ENCODE results near the gene MACC1. TPM values are rescaled to one million over a fixed set of nuclear protein-coding genes. Genes with fewer than 3 reads are reported as not detected.

MACC1 gene
- total and polyA plus RNA-seq, 2 of the 13 experiments (the other 11 are each of a cell fraction or from before 2014, with no cell fraction given): 0.04 TPM; not detected in 1

GRCh38 chr7:20227291-20227795 is 10.2 kb upstream of the MACC1 start:
- H3K27me3 ChIP-seq (ENCODE audit: control insufficient read depth in 1 of 2, insufficient read depth in 2 of 2, low read length in 2 of 2): no peaks in the 10 kb centered on the region
- peaks cover 14% of the 10 kb centered on the region for H3K4me1 ChIP-seq (ENCODE audit: insufficient read depth, low read length)
- intact Hi-C loops (cut with micrococcal nuclease; ENCODE audit: unreplicated experiment) (no loop called here), in situ Hi-C loops (cut with HindIII; ENCODE audit: extremely low pct_ligation_motif_present, low pct_unique_long_range_greater_than_20kb) (no loop called here)
- ChIA-PET CTCF (ENCODE audit: low intra/inter-chr PET ratio, low total read pairs) (no interaction called here), POLR2A (no interaction called here)
- H3K9me3 ChIP-seq (ENCODE audit: low read length): no peaks in the 10 kb centered on the region
- H4K20me1 ChIP-seq (ENCODE audit: insufficient read depth, low read length): no peaks in the 10 kb centered on the region
- ATAC-seq (no peak), FAIRE-seq (no peak), DNase-seq (ENCODE audit: low spot score) (no peak)
- H3K4me3 ChIP-seq (replicated peaks in 1 of 3; ENCODE audit: insufficient read depth in 1 of 3, low read depth in 2 of 3, low read length in 3 of 3): no peak overlapping the region
- no peaks in the 10 kb centered on the region for H3K79me2 ChIP-seq (ENCODE audit: insufficient read depth, low read length)
- no peaks in the 10 kb centered on the region for H3K36me3 ChIP-seq (replicated peaks in 1 of 2; ENCODE audit: control insufficient read depth in 1 of 2, insufficient read depth in 2 of 2, low read length in 2 of 2)
- no peak overlapping the region for H3K9ac ChIP-seq (ENCODE audit: insufficient read depth, low read depth, low read length)
- WGBS (ENCODE audit: low lambda C conversion rate): 48% methylated on average over 2 of the region's 2 CpGs
- no peak overlapping the region for H3K4me2 ChIP-seq (ENCODE audit: low read depth, low read length)
- no peak for TF ChIP-seq FOXK1 (CRISPR knock-in tag; IDR thresholded peaks at IDR 0.05; ENCODE audit: borderline replicate concordance, low read depth)
- TF ChIP-seq TOE1 (CRISPR knock-in tag; IDR thresholded peaks at IDR 0.05): no peak
- TF ChIP-seq GATAD1 (CRISPR knock-in tag; IDR thresholded peaks at IDR 0.05): no peak
- H2AFZ ChIP-seq (ENCODE audit: low read length): no peak overlapping the region
- BruUV-seq (replicated peaks): no TSS peak
- H3K27ac ChIP-seq (ENCODE audit: extremely low read length, insufficient read depth, low read length): no peak overlapping the region

DNA sequence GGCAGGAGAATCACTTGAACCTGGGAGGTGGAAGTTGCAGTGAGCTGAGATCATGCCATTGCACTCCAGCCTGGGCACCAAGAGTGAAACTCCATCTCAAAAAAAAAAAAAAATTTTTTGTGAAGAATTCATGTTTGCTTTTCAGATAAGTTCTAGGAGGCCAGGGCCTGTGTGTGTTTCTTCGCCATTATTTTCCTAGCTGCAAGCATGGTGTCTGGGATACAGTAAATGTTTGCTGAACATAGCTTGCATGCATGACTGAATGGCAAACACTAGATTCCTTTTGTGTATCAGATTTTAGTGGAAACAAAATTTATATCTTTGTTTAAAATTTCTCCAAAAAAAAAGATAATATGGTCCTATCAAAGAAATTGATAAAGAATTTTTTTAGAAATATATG is 9.7 kb upstream of the MACC1 start:
- no peaks in the 10 kb centered on the region for H3K36me3 ChIP-seq (replicated peaks in 1 of 2; ENCODE audit: control insufficient read depth in 1 of 2, insufficient read depth in 2 of 2, low read length in 2 of 2)
- no peak overlapping the region for H3K4me3 ChIP-seq (replicated peaks in 1 of 3; ENCODE audit: insufficient read depth in 1 of 3, low read depth in 2 of 3, low read length in 3 of 3)
- H3K9me3 ChIP-seq (ENCODE audit: low read length): no peaks in the 10 kb centered on the region
- POLR2A ChIA-PET: no interaction called here
- in situ Hi-C loops (cut with HindIII; ENCODE audit: extremely low pct_ligation_motif_present, low pct_unique_long_range_greater_than_20kb) (no loop called here), intact Hi-C loops (cut with micrococcal nuclease; ENCODE audit: unreplicated experiment) (no loop called here)
- WGBS (ENCODE audit: low lambda C conversion rate): 0% methylated on average over 1 of the region's 1 CpG
- H3K4me1 ChIP-seq (ENCODE audit: insufficient read depth, low read length): peaks cover 14% of the 10 kb centered on the region
- H3K27ac ChIP-seq (ENCODE audit: extremely low read length, insufficient read depth, low read length): no peak overlapping the region
- CTCF ChIA-PET (ENCODE audit: low intra/inter-chr PET ratio, low total read pairs): no interaction called here
- BruUV-seq (replicated peaks): no TSS peak
- FAIRE-seq (no peak), DNase-seq (ENCODE audit: low spot score) (no peak), ATAC-seq (no peak)
- H3K9ac ChIP-seq (ENCODE audit: insufficient read depth, low read depth, low read length): no peak overlapping the region
- H3K4me2 ChIP-seq (ENCODE audit: low read depth, low read length): no peak overlapping the region
- no peak overlapping the region for H2AFZ ChIP-seq (ENCODE audit: low read length)
- no peaks in the 10 kb centered on the region for H4K20me1 ChIP-seq (ENCODE audit: insufficient read depth, low read length)
- no peaks in the 10 kb centered on the region for H3K79me2 ChIP-seq (ENCODE audit: insufficient read depth, low read length)
- H3K27me3 ChIP-seq (ENCODE audit: control insufficient read depth in 1 of 2, insufficient read depth in 2 of 2, low read length in 2 of 2): no peaks in the 10 kb centered on the region
- TF ChIP-seq HNF1A (IDR thresholded peaks at IDR 0.05; ENCODE audit: low read depth): no peak
- no peak for TF ChIP-seq HNF1A (CRISPR knock-in tag; IDR thresholded peaks at IDR 0.05; ENCODE audit: borderline replicate concordance)
- no peak for TF ChIP-seq ZNF563 (CRISPR knock-in tag; IDR thresholded peaks at IDR 0.05)
- no peak for TF ChIP-seq ZNF496 (CRISPR knock-in tag; IDR thresholded peaks at IDR 0.05; ENCODE audit: insufficient replicate concordance)
- TF ChIP-seq, protein P1, sequence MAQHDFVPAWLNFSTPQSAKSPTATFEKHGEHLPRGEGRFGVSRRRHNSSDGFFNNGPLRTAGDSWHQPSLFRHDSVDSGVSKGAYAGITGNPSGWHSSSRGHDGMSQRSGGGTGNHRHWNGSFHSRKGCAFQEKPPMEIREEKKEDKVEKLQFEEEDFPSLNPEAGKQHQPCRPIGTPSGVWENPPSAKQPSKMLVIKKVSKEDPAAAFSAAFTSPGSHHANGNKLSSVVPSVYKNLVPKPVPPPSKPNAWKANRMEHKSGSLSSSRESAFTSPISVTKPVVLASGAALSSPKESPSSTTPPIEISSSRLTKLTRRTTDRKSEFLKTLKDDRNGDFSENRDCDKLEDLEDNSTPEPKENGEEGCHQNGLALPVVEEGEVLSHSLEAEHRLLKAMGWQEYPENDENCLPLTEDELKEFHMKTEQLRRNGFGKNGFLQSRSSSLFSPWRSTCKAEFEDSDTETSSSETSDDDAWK (CRISPR knock-in tag; IDR thresholded peaks at IDR 0.05): no peak
- no peak for TF ChIP-seq MAZ (IDR thresholded peaks at IDR 0.05; ENCODE audit: borderline replicate concordance, low read depth, low read length)
- TF ChIP-seq MAZ (CRISPR knock-in tag; IDR thresholded peaks at IDR 0.05; ENCODE audit: low read depth): no peak
- TF ChIP-seq MAFK (conservative IDR thresholded peaks at IDR 0.05 in 1 of 2, IDR thresholded peaks at IDR 0.05 in 1 of 2; ENCODE audit: low read length in 2 of 2): no peak
- TF ChIP-seq, protein P2, sequence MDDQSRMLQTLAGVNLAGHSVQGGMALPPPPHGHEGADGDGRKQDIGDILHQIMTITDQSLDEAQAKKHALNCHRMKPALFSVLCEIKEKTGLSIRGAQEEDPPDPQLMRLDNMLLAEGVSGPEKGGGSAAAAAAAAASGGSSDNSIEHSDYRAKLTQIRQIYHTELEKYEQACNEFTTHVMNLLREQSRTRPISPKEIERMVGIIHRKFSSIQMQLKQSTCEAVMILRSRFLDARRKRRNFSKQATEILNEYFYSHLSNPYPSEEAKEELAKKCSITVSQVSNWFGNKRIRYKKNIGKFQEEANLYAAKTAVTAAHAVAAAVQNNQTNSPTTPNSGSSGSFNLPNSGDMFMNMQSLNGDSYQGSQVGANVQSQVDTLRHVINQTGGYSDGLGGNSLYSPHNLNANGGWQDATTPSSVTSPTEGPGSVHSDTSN (CRISPR knock-in tag; IDR thresholded peaks at IDR 0.05; ENCODE audit: borderline replicate concordance): no peak
